ENCODE data around the gene ECT2L.
"Not testable (repeated sequence)": the region's sequence is repeated elsewhere in the genome, so short reads cannot be mapped to it uniquely, and the experiment has no call there.

ECT2L gene

DNA sequence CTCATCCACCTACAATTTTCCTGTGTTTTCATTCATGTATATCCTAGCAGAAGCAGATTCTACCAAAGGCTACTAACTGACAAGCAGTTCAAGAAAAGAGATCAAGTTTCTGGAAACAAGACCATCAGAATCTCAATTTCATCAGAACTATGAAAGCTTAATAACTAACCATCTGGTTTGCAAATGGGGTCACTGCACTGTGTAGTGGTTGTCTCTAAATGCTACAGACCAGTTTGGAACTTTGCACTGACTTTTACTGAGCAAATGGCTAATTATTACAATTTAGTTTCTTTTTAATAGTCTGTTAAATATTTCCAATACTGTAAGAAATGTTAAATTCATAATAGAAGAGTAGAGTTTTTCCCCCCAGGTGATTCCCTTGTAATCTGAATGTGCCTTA is 127.7 kb downstream of the ECT2L start:
- in situ Hi-C loops (cut with MboI; ENCODE audit: low sequenced_read_pairs) = no loop called here

DNA sequence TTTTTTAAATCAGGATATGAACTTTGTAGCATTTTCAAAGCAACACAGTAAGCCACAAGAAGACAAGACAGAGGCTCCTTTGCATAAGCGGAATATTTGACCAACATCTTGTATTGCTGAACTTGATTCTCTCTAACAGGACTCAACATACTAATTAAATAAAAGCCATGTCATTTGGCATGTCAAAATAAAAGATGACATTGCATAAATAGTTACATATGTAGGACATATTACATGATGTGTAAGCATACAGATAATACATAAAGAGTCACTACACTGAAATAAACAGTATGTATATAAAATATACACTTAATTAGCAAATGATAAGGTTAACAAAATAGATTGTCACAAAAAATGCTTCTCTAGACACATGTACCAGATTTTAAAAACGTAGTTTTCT is 129.9 kb downstream of the ECT2L start:
- in situ Hi-C loops (cut with MboI; ENCODE audit: low sequenced_read_pairs) = no loop called here

DNA sequence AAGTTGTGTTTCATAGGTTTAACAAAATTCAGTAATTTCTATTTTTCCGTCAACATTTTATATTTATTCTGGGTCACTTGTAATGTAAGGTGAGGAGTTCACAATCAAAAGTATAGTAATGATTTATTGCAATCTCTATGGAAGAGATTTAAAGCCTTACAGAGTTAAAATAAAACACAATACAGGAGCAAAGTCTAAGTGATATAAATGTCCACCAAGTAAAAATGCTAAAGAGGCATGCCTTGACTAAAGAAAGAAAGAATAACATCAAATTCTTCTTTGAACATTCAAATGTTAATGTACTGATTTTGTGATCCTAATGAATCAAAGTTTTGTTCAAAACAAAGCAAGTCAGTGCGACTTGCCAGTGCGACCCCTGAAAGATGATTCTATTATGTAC is 130.7 kb downstream of the ECT2L start:
- in situ Hi-C loops (cut with MboI; ENCODE audit: low sequenced_read_pairs) = no loop called here

DNA sequence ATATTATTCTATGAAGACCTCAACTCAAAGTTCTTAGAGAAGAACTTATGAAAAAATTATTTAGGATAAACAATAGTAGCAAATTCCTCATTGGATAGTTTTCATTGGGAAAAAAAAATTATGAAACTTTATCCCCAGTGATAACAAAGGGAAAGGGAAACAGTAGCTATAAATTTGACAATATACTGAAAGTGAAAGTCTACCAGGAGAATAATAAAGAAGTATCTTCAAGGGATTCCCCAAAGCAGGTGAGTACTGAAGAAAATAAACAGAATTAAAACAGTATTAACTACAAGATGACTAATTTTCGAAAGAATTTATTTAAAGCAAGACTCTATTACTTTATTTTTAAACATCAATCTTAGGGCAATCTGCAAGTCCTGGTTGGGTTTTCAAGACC is 135.8 kb downstream of the ECT2L start:
- in situ Hi-C loops (cut with MboI; ENCODE audit: low sequenced_read_pairs) = no loop called here

DNA sequence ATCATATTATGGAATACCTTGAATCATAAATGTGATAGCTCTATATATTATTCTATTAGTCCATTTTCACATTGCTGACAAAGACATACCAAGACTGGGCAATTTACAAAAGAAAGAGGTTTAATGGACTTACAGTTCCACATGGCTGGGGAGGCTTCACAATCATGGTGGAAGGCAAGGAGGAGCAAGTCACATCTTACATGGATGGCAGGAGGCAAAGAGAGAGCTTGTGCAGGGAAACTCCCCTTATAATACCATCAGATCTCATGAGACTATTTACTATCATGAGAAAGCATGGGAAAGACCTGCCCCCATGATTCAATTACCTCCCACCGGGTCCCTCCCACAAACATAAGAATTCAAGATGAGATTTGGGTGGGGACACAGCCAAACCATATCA is 141.0 kb downstream of the ECT2L start:
- in situ Hi-C loops (cut with MboI; ENCODE audit: low sequenced_read_pairs) = not testable (repeated sequence)

DNA sequence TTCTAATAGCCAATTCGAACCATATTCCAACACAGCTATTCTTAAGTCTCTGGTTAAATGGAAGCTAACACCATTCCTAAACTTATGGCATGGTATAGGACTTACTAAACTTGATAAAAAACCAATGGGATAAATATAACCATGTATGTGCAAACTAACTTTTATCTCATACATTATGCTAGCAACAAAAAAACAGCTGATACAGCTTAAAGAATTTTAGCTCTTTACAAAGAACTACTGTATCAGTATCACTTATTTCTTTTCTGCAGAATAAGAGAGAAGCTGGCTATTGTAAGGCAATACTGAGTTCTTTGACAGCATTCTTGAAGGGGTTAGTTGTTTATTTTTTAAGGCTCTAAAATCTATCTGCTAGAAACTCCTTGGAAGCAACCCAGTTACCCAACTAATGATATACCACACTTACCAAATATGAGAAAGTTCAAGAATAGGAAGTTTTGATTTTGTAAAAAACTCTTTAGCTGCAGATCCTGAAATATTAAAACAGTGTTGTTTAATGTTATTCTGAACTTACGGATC is 147.3 kb downstream of the ECT2L start:
- in situ Hi-C loops (cut with MboI; ENCODE audit: low sequenced_read_pairs) = no loop called here

DNA sequence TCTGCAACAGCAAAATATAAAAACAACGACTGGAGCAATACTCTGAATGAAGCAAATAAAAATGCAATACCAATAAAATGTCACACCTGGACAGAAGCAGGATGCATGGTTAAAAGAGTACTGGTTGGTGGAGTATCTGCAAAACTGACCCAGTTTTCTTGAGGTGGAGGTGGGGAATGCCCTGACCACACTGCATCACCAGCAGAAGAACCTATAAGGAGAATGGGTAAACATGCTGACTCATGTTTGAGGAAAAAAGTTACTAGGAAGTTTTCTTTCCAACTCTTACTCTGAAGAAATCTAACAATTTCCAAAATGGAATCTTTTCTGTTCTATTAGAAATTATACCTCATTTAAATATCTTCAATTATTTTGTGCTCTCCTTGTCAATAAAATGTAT is 148.5 kb downstream of the ECT2L start:
- in situ Hi-C loops (cut with MboI; ENCODE audit: low sequenced_read_pairs) = no loop called here

DNA sequence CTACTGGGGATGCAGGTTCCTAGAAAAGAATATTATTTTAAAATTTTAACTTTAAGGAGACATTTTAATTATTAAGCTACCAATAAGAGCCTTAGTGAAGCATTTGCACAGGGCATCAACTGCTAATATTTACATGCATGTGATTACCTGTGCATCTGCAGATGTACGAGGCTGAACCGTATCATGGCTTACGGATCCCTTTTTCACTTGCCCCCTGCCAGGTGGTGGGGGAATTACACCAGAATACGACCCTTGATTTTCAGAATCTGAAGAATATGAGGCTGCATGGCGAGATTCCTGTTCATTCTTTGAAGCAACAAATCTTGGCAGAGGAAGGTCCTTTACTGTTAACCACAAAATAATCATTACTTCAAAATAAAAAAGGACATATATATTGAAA is 149.5 kb downstream of the ECT2L start:
- in situ Hi-C loops (cut with MboI; ENCODE audit: low sequenced_read_pairs) = no loop called here

DNA sequence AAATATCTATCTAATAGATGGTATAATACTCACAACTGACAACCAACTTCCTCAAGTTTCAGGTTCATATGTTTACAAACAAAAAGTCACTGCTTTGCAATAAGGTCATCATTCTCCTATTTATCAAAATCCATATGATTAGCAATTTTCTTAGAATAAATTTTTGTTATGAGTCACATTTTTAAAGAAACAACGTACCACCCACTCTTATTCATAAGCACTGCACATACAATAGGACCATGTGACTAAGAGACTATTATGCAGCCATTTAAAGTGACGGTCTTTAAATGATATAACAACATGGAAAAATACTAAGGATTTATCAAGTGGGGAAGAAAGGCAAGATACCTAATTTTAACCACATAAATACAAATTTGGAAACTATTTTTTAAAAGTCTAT is 152.1 kb downstream of the ECT2L start:
- in situ Hi-C loops (cut with MboI; ENCODE audit: low sequenced_read_pairs) = no loop called here

DNA sequence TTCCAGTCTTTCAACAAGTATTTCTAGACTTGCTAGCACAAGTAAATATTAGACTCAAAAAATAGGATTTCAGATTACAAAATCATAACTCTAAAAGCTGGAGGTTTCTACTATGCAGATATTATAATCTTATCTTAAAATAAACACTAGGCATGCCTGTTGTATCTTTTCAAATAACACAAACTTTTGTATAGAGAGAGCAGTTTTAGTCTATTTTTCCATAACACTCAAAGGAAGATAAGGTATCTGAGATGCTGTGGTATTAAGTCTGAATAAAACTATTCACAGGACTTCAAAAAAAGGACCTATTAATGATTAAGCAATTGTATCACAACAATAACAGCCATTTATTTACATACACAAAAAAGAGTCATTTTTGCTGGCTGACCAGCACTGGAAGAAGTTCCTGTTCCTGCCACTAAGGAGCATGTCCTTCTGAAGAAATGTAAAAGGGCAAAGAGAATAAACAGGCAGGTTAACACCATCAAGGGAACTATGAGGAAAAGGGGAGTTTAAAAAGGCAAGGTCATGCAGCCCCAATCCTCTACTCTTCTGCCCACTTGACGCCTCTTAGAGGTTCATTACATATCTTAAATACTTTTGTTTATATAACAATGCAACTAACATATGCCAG is 152.8 kb downstream of the ECT2L start:
- in situ Hi-C loops (cut with MboI; ENCODE audit: low sequenced_read_pairs) = no loop called here

DNA sequence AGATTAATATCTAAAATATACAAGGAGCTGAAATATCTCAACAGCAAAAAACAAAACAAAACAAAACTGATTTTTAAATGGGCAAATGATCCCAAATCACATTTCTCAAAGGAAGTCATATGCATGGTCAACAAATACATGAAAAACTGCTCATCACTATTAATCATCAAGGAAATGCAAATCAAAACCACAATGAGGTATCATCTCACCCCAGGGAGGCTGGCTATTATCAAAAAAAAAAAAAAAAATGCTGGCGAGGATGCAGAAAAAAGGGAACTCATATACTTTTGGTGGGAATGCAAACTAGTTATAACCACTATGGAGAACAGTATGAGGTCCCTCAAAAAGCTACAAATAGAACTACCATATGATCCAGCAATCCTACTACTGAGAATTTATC is 157.6 kb downstream of the ECT2L start:
- in situ Hi-C loops (cut with MboI; ENCODE audit: low sequenced_read_pairs) = no loop called here
